DMS153 (cell line): ENCODE data around the gene GNPDA1.
"Not testable (repeated sequence)": the region's sequence is repeated elsewhere in the genome, so short reads cannot be mapped to it uniquely, and the experiment has no call there.

Source experiments
- DNase-seq: peaks from one replicate; lab custom pipeline; 2025; lab: John Stamatoyannopoulos, UW

The GNPDA1 gene

GRCh38 chr5:142012792-142013388 is at the start of gene GNPDA1:
Gene GNPDA1 (minus strand): TSS chr5:142013027. CDS start chr5:142012035, 992 bp downstream.
- DNase-seq: no peak

- DNase-seq: no peak
Measured at GRCh38 chr5:142059304-142059940, 46.6 kb upstream of the GNPDA1 start.

GRCh38 chr5:142057697-142058056 is 44.9 kb upstream of the GNPDA1 start:
- DNase-seq: no peak

GRCh38 chr5:142056816-142057696 is 44.2 kb upstream of the GNPDA1 start:
- DNase-seq: no peak

GRCh38 chr5:142055301-142055700 is 42.5 kb upstream of the GNPDA1 start:
- no peak for DNase-seq

- DNase-seq: no peak
Measured at GRCh38 chr5:142053426-142054151, 40.8 kb upstream of the GNPDA1 start.

GRCh38 chr5:142052026-142052425 is 39.2 kb upstream of the GNPDA1 start:
- DNase-seq: not testable (repeated sequence)

GRCh38 chr5:142048272-142048671 is 35.4 kb upstream of the GNPDA1 start:
- no peak for DNase-seq

GRCh38 chr5:142046191-142046590 is 33.4 kb upstream of the GNPDA1 start:
- no peak for DNase-seq

- DNase-seq: not testable (repeated sequence)
Measured at GRCh38 chr5:142040881-142041280, 28.1 kb upstream of the GNPDA1 start.

GRCh38 chr5:142040285-142040684 is 27.5 kb upstream of the GNPDA1 start:
- no peak for DNase-seq

GRCh38 chr5:142038735-142039134 is 25.9 kb upstream of the GNPDA1 start:
- no peak for DNase-seq

GRCh38 chr5:142037599-142037998 is 24.8 kb upstream of the GNPDA1 start:
- not testable (repeated sequence) for DNase-seq

GRCh38 chr5:142036918-142037317 is 24.1 kb upstream of the GNPDA1 start:
- no peak for DNase-seq

- DNase-seq: no peak
Measured at GRCh38 chr5:142034994-142035393, 22.2 kb upstream of the GNPDA1 start.

- DNase-seq: not testable (repeated sequence)
Measured at GRCh38 chr5:142033632-142034567, 21.1 kb upstream of the GNPDA1 start.

GRCh38 chr5:142032747-142033631 is 20.2 kb upstream of the GNPDA1 start:
- peak; percentile 15 for DNase-seq

GRCh38 chr5:142032150-142032549 is 19.3 kb upstream of the GNPDA1 start:
- DNase-seq: no peak

GRCh38 chr5:142025637-142026036 is 12.8 kb upstream of the GNPDA1 start:
- no peak for DNase-seq

- peak; percentile 76 for DNase-seq
Measured at GRCh38 chr5:142024771-142025304, 12.0 kb upstream of the GNPDA1 start.
